ENCODE data around the gene HAUS7.

DNA sequence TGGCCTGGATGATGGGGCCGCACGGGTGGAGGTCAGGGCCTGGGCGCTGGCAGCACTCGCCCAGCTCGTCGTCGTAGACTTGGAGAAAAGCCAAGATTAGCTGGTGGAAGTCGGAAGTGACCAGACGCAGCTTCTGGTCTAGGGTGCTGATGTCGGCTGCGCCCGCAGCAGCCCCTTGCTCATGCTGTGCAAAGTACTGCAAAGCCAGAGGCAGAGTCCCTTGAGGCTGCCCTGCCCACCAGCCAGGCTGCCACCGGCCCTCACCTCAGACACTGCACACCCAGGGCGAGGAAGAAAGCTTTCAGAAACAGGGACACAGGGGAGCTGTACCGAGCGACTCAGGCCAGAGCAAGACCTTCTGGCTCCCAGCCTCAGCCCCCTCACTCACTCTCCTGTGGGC is 14.8 kb downstream of the HAUS7 start:
- TF ChIP-seq, protein P1, sequence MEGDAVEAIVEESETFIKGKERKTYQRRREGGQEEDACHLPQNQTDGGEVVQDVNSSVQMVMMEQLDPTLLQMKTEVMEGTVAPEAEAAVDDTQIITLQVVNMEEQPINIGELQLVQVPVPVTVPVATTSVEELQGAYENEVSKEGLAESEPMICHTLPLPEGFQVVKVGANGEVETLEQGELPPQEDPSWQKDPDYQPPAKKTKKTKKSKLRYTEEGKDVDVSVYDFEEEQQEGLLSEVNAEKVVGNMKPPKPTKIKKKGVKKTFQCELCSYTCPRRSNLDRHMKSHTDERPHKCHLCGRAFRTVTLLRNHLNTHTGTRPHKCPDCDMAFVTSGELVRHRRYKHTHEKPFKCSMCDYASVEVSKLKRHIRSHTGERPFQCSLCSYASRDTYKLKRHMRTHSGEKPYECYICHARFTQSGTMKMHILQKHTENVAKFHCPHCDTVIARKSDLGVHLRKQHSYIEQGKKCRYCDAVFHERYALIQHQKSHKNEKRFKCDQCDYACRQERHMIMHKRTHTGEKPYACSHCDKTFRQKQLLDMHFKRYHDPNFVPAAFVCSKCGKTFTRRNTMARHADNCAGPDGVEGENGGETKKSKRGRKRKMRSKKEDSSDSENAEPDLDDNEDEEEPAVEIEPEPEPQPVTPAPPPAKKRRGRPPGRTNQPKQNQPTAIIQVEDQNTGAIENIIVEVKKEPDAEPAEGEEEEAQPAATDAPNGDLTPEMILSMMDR (conservative IDR thresholded peaks at IDR 0.05) = no peak
- no peak for TF ChIP-seq ZFX (IDR thresholded peaks at IDR 0.05)

Measured in C4-2B (cell line).